Sigmoid colon (tissue), 7 donors: Measurements from ENCODE around the gene DSCAM. TPM values are rescaled to one million over a fixed set of nuclear protein-coding genes. Genes with fewer than 3 reads are reported as not detected.

ENCODE experiments used
- DNase-seq: peaks from one replicate; pipeline ENCODE4 v3.0.0-alpha.2; 2019
- H3K27ac ChIP-seq, 4 donors: fragments of 200-600 bp; sonication (generic); one replicate each; pipeline ENCODE4 v1.5.1; 2016 to 2019; ENCODE audit warnings: mild to moderate bottlenecking in 1 of 4
- H3K27me3 ChIP-seq, 3 donors: fragments of 200-600 bp; sonication (generic); one replicate each; pipeline ENCODE4 v1.5.1; 2019; ENCODE audit warnings: mild to moderate bottlenecking in 1 of 3
- H3K36me3 ChIP-seq, 4 donors: fragments of 200-600 bp; sonication (generic); one replicate each; pipeline ENCODE4 v1.5.1; 2016 to 2019
- H3K4me1 ChIP-seq, 4 donors: fragments of 200-600 bp; sonication (generic); one replicate each; pipeline ENCODE4 v1.5.1; 2017 to 2019
- H3K4me3 ChIP-seq, 4 donors: fragments of 200-600 bp; sonication (generic); one replicate each; pipeline ENCODE4 v1.5.1; 2017 to 2019; ENCODE audit warnings: mild to moderate bottlenecking in 2 of 4, moderate library complexity in 1 of 4
- H3K9me3 ChIP-seq, 4 donors: fragments of 200-600 bp in 3 of 4; sonication (generic) in 3 of 4; one replicate each; pipeline versions ENCODE4 v1.5.1 to v1.6.1; 2013 to 2019
- EP300 ChIP-seq, 4 donors: sonication (generic); formaldehyde crosslinking; IDR thresholded peaks; one replicate each; pipeline ENCODE4 v1.6.1; 2017; ENCODE audit warnings: antibody characterized with exemption in 4 of 4
- POLR2A ChIP-seq, 2 donors: fragments of 450-650 bp; IDR thresholded peaks; one replicate each; pipeline ENCODE4 v1.6.1; 2016; ENCODE audit warnings: antibody characterized with exemption in 2 of 2, mild to moderate bottlenecking in 2 of 2, moderate library complexity in 2 of 2
- POLR2AphosphoS5 ChIP-seq, 4 donors: sonication (generic); formaldehyde crosslinking; IDR thresholded peaks; one replicate each; pipeline ENCODE4 v1.6.1; 2017; ENCODE audit warnings: antibody characterized with exemption in 4 of 4
- WGBS, 2 donors: extraction: QIAGEN DNeasy Blood & Tissue Kit; methylation state at CpG; one replicate each; pipeline ENCODE4 v1.1.7; 2013; 5-methylcytosine and 5-hydroxymethylcytosine counted together
- intact Hi-C: fragments of 100-400 bp; cut with DNase I; formaldehyde crosslinking; loops from one replicate; pipeline ENCODE4 v1.15.1; 2023
- polyA plus RNA-seq, 3 donors: library from polyadenylated mRNA; stranded (reverse); fragments of 200-250 nt; gene quantifications; one replicate each; pipeline ENCODE4 v1.2.3, GENCODE V29; 2013
- total RNA-seq, 4 donors: library from RNA; depleted of rRNA; stranded (reverse); fragments of >200 nt; gene quantifications; one replicate each; pipeline ENCODE4 v1.1.0, GENCODE V29; 2016
- TF ChIP-seq, protein P1 (sequence below), 4 experiments: fragments of 450-650 bp in 3 of 4; fragments of 200-600 bp in 1 of 4; IDR thresholded peaks; one replicate each; pipeline ENCODE4 v1.5.1; 2016 to 2019; ENCODE audit warnings: antibody characterized with exemption in 4 of 4, mild to moderate bottlenecking in 3 of 4, moderate library complexity in 2 of 4
- donor health status: healthy with polysubstance abuse.
- donor health status: Bipolar disorder and iron deficiency.
- donor health status: healthy.

The DSCAM gene
- total and polyA plus RNA-seq, 7 donors = 0.17 to 0.55 (median 0.33) TPM; not detected in 2

GRCh38 chr21:40164905-40165772 lies 681.8 kb downstream of the DSCAM start:
- Histone ChIP-seq H3K27ac (no peak overlapping the region), H3K27me3 (peaks cover 0 to 5% (median 0%) of the 10 kb centered on the region in 3 donors), H3K36me3 (no peaks in the 10 kb centered on the region), H3K4me1 (no peaks in the 10 kb centered on the region), H3K4me3 (no peak overlapping the region), H3K9me3 (no peaks in the 10 kb centered on the region)
- DNase-seq = no peak
- intact Hi-C loops = no loop called here
- WGBS, 2 donors = 75 to 77% methylated on average over 10 of the region's 10 CpGs
- TF ChIP-seq POLR2A (IDR thresholded peaks at IDR 0.05) (no peak), POLR2AphosphoS5 (IDR thresholded peaks at IDR 0.05) (no peak), EP300 (IDR thresholded peaks at IDR 0.05) (no peak)
- TF ChIP-seq, protein P1, sequence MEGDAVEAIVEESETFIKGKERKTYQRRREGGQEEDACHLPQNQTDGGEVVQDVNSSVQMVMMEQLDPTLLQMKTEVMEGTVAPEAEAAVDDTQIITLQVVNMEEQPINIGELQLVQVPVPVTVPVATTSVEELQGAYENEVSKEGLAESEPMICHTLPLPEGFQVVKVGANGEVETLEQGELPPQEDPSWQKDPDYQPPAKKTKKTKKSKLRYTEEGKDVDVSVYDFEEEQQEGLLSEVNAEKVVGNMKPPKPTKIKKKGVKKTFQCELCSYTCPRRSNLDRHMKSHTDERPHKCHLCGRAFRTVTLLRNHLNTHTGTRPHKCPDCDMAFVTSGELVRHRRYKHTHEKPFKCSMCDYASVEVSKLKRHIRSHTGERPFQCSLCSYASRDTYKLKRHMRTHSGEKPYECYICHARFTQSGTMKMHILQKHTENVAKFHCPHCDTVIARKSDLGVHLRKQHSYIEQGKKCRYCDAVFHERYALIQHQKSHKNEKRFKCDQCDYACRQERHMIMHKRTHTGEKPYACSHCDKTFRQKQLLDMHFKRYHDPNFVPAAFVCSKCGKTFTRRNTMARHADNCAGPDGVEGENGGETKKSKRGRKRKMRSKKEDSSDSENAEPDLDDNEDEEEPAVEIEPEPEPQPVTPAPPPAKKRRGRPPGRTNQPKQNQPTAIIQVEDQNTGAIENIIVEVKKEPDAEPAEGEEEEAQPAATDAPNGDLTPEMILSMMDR (IDR thresholded peaks at IDR 0.05) = no peak

GRCh38 chr21:40162075-40162474 lies 684.9 kb downstream of the DSCAM start:
- 41 to 65% methylated on average over 2 of the region's 2 CpGs for WGBS, 2 donors
- Histone ChIP-seq H3K27ac (no peak overlapping the region), H3K27me3 (peaks cover 0 to 5% (median 0%) of the 10 kb centered on the region in 3 donors), H3K4me3 (no peak overlapping the region), H3K4me1 (no peaks in the 10 kb centered on the region), H3K9me3 (no peaks in the 10 kb centered on the region), H3K36me3 (no peaks in the 10 kb centered on the region)
- no peak for DNase-seq
- TF ChIP-seq, protein P1 (IDR thresholded peaks at IDR 0.05) = no peak
- TF ChIP-seq EP300 (IDR thresholded peaks at IDR 0.05) (no peak), POLR2AphosphoS5 (IDR thresholded peaks at IDR 0.05) (no peak), POLR2A (IDR thresholded peaks at IDR 0.05) (no peak)
- intact Hi-C loops = no loop called here

GRCh38 chr21:40160911-40161310 lies 686.0 kb downstream of the DSCAM start:
- Histone ChIP-seq H3K4me1 (no peaks in the 10 kb centered on the region), H3K27me3 (peaks cover 0 to 5% (median 0%) of the 10 kb centered on the region in 3 donors), H3K9me3 (no peaks in the 10 kb centered on the region), H3K36me3 (no peaks in the 10 kb centered on the region), H3K4me3 (no peak overlapping the region), H3K27ac (no peak overlapping the region)
- intact Hi-C loops = no loop called here
- 74 to 78% methylated on average over 5 of the region's 5 CpGs for WGBS, 2 donors
- TF ChIP-seq, protein P1 (IDR thresholded peaks at IDR 0.05) = no peak
- TF ChIP-seq EP300 (IDR thresholded peaks at IDR 0.05) = no peak
- no peak for TF ChIP-seq POLR2A (IDR thresholded peaks at IDR 0.05)
- no peak for TF ChIP-seq POLR2AphosphoS5 (IDR thresholded peaks at IDR 0.05)
- no peak for DNase-seq

DNA sequence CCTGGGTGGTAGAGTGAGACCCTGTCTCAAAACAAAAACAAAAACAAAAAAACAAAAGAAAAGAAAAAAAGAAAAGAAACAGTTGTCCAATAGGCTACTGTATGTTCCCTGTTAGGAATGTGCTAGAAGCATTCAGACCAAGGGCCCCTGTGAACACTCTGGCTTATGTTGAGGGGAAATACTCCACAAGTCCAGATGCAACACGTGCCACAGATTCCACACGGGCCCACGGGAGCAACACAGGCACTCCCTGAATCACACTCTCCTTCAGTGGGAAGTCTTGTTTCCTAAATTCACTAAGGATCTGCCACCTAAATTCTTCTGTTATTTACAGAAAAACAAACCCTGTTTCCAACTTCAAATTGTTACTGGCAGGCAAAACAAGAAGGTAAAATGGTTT lies 688.6 kb downstream of the DSCAM start:
- 68 to 71% methylated on average over 3 of the region's 3 CpGs for WGBS, 2 donors
- no peak overlapping the region for H3K27ac ChIP-seq
- H3K9me3 ChIP-seq = no peaks in the 10 kb centered on the region
- TF ChIP-seq POLR2AphosphoS5 (IDR thresholded peaks at IDR 0.05) (no peak), EP300 (IDR thresholded peaks at IDR 0.05) (no peak), POLR2A (IDR thresholded peaks at IDR 0.05) (no peak)
- TF ChIP-seq, protein P1 (IDR thresholded peaks at IDR 0.05) = no peak
- no peaks in the 10 kb centered on the region for H3K4me1 ChIP-seq
- H3K27me3 ChIP-seq = peaks cover 0 to 4% (median 0%) of the 10 kb centered on the region in 3 donors
- H3K36me3 ChIP-seq = no peaks in the 10 kb centered on the region
- no peak overlapping the region for H3K4me3 ChIP-seq
- DNase-seq = no peak
- intact Hi-C loops = no loop called here
